Suppressor macrophage treated with lipopolysaccharide for 1 hour (primary cell): ENCODE results near the gene TRAF6.
A peak's percentile ranks its signal among the peaks of the same experiment; 100 is the strongest.

Experiments used
- DNase-seq, 3 donors: peaks; one replicate each; pipeline ENCODE4 v3.0.0-alpha.2; 2020 to 2022

Gene TRAF6

GRCh38 chr11:36456156-36456555, 53.9 kb downstream of the TRAF6 start:
- DNase-seq, result no peak

GRCh38 chr11:36455658-36456111, 54.4 kb downstream of the TRAF6 start:
- peak; percentile 37 to 40 (median 38) for DNase-seq

DNA sequence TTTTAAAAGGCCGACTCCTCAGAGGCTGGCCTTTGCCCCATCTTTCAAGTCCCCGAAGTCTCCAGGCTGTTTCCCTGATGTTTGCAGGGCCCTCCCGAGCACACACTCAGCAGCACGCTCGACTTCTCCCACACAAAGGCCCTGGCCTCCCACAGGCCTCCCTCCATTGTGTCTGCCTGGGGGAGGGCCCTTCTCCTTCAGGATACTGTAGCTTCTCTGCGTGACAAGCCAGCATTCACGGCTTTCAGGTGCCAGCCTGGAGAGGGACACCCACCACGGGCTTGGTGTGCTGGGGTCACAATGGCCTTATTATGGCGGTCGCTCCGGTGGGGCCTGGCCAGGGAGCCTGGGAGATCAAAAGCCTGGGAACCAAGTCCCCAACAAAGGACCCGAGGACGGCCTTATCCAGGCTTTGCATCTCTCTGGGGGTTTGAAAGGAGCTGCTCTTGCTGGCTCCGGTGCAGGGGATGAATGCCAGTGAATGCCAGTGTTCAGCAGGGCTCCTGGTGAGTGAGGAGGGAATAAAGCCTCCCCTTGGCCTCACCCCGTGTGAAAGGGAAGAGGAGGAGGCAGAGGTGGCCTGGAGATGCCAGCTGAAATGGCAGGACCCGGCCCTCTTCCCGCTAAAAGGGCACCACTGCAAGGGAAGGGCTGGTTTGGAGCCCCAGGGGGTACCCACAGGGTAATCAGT, 55.0 kb downstream of the TRAF6 start:
- DNase-seq, result no peak

GRCh38 chr11:36454551-36454940, 55.5 kb downstream of the TRAF6 start:
- DNase-seq, result no peak

- DNase-seq, result peak; percentile 64 to 67 (median 66)
These were observed 56.4 kb downstream of the TRAF6 start for GRCh38 chr11:36453678-36454077.

DNA sequence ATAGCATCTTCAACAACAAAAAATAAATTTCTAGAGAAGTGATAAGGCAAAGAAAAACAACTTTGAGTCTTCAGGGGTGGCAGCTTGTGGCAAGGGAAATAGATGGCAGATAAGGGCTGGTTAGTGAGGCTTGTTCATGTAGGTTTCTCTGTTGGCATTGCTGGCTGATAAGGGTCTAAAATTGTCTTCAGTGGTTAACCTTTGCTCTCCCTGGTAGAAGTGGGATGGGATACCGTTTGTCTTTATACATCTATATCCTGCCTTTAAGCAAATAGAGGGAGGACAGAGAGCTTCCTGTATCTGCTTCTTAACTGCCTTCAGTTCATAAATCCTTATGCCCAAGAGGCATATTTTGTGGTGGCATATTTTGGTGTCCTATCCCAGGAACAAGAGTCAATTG, 57.1 kb downstream of the TRAF6 start:
- DNase-seq, result no peak

- DNase-seq, result no peak
These were observed 57.7 kb downstream of the TRAF6 start for GRCh38 chr11:36452236-36452940.

- no peak for DNase-seq
These were observed 58.4 kb downstream of the TRAF6 start for GRCh38 chr11:36451681-36452080.

DNA sequence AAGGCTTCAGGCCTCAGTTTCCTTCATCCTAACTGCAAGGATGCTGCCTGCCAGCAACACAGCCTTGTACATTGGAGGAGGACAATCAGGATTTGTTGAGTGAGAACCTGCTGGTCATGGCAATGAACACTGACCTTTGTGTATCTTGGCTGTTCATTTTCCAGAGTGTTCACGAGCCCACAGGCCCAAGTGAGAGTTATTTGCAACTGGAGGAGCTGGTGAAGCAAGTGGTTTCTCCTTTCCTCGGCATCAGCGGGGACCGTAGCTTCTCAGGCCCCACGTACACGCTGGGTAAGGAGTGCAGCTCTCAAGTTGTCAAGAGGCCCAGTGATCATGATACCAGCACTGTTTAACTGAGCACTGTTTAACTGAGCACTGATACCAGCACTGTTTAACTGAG, 59.0 kb downstream of the TRAF6 start:
- DNase-seq, result no peak

DNA sequence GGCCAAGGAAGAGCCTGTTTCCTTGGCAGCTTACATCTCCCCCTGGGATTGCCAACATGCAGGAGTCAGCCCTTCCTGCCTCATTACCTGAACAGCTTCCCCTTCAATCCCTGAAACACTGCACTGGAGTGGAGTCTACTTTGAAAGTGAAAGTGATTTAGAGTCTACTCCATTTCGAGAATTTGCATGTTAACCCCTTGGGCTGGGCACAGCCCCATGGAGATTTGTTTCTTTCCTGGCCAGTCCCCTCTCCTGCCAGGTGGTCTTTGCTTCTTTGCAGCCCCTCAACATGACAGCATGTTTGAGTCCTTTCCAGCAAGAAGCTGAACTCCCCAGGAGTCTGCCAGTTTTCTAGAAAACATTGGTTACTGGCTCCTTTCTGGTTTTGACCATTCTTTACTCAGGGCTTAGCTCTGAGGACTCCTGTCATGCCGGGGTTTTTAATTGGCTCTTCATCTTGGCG, 59.9 kb downstream of the TRAF6 start:
- DNase-seq, result peak in 1 of 3 donors; percentile 41

- no peak for DNase-seq
These were observed 60.4 kb downstream of the TRAF6 start for GRCh38 chr11:36449561-36450096.

GRCh38 chr11:36447947-36448346, 62.1 kb downstream of the TRAF6 start:
- no peak for DNase-seq

DNA sequence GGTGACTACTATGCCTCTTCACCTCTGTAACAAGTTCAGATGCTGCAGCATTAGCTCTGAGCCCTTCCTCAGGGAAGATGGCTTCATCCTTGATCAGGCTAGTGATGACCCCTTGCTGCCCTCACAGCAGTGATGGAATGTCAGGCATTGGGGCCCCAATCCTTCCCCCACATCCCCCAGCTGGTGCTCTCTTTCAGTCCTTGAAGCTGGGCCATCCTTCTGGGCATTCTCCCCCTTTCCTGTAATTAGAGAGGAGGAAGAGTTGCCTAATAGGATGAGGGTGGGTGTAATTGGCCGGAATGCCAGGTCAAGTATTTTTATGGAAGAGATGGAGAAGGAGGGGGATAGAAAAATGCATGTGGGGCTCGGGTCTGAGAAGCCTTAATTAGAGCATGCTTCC, 62.6 kb downstream of the TRAF6 start:
- DNase-seq, result no peak

- DNase-seq, result no peak
These were observed 63.9 kb downstream of the TRAF6 start for GRCh38 chr11:36446135-36446534.

GRCh38 chr11:36443661-36444060, 66.4 kb downstream of the TRAF6 start:
- DNase-seq, result no peak

DNA sequence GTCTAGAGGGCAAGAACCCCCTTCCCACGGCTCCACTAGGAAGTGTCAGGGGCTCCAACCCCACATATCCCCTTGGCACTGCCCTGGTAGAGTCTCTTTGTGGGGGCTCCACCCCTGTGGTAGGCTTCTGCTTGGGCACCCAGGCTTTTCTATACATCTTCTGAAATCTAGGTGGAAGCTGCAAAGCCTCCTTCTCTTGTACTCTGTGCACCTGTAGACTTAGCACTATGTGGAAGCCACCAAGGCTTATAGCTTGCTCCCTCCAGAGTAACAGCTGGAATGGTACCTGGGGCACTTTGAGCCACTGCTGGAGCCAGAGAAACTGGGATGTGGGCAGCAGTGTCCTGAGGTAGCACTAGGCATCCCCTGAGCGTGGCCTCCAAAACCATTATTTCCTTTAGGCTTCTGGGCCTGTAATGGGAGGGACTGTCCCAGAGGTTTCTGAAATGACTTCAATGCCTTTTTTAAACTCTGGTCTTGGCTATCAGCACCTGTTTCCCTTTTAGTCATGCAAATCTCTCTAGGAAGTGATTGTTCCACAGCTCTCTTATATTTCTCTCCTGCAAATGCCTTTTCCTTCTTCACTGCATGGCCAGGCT, 68.4 kb downstream of the TRAF6 start:
- no peak for DNase-seq

GRCh38 chr11:36438126-36438525, 71.9 kb downstream of the TRAF6 start:
- DNase-seq, result peak in 2 of 3 donors; percentile 32 to 41

DNA sequence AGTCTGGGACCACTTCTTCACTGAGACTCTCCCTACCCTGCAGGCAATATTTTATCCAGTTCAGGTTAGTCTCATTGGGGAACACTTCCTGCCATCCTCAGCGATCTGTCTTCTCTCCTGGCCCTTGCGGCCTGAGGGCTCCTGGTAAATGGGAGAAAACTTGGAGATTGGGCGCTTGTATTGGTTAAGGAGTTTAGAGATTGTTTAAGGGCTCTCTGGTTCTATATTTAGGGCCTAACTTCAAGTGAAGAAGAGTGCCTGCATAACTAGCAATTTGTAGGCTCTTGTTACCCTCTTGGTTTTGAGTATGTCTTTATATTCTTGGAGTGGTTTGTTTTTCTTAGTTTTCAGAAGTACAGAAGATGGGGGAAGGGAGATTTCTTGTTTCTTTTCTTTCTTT, 72.7 kb downstream of the TRAF6 start:
- DNase-seq, result no peak
